H9 (cell line): Measurements from ENCODE around the gene ELFN1. TPM values are rescaled to one million over a fixed set of nuclear protein-coding genes. Genes with fewer than 3 reads are reported as not detected.

Experiments used
- DNase-seq: peaks from one replicate; pipeline ENCODE4 v3.0.0-alpha.2; 2017
- H2AFZ ChIP-seq: one replicate; pipeline ENCODE4 v1.6.1; 2013; ENCODE audit warnings: mild to moderate bottlenecking, low read length, control low read depth, moderate library complexity
- H2AK5ac ChIP-seq: 2 replicates; pipeline ENCODE4 v1.6.1; 2013; ENCODE audit warnings: low read length, control low read depth, mixed read lengths; ENCODE audit not compliant: insufficient read length
- H2BK120ac ChIP-seq: one replicate; pipeline ENCODE4 v1.6.1; 2013; ENCODE audit warnings: low read depth, mild to moderate bottlenecking, low read length, control low read depth, inconsistent platforms; ENCODE audit not compliant: poor library complexity, severe bottlenecking
- H2BK12ac ChIP-seq: 2 replicates; pipeline ENCODE4 v1.6.1; 2013; ENCODE audit warnings: low read length, control low read depth, mixed read lengths, low read depth; ENCODE audit not compliant: insufficient read length
- H2BK15ac ChIP-seq: 2 replicates; pipeline ENCODE4 v1.6.1; 2013; ENCODE audit warnings: low read depth, low read length, control low read depth
- H2BK20ac ChIP-seq: one replicate; pipeline ENCODE4 v1.6.1; 2013; ENCODE audit warnings: low read depth, mild to moderate bottlenecking, low read length, control low read depth, inconsistent platforms; ENCODE audit not compliant: poor library complexity, severe bottlenecking
- H2BK5ac ChIP-seq: 2 replicates; pipeline ENCODE4 v1.6.1; 2013; ENCODE audit warnings: low read length, control low read depth, mixed read lengths; ENCODE audit not compliant: insufficient read length
- H3K14ac ChIP-seq: 2 replicates; pipeline ENCODE4 v1.6.1; 2013; ENCODE audit warnings: low read length, control low read depth; ENCODE audit not compliant: insufficient read depth
- H3K18ac ChIP-seq: 2 replicates; pipeline ENCODE4 v1.6.1; 2013; ENCODE audit warnings: low read depth, mild to moderate bottlenecking, mixed read lengths, low read length, control low read depth; ENCODE audit not compliant: insufficient read length
- H3K23ac ChIP-seq: 2 replicates; pipeline ENCODE4 v1.6.1; 2013; ENCODE audit warnings: low read length, control low read depth, mixed read lengths, low read depth; ENCODE audit not compliant: insufficient read length
- H3K23me2 ChIP-seq: 2 replicates; pipeline ENCODE4 v1.6.1; 2013; ENCODE audit warnings: low read depth, mild to moderate bottlenecking, mixed read lengths, low read length, control low read depth; ENCODE audit not compliant: insufficient read length, poor library complexity, severe bottlenecking
- H3K27ac ChIP-seq: 2 replicates; pipeline ENCODE4 v1.5.1; 2013; ENCODE audit warnings: low read length, control low read depth, mixed read lengths, low read depth; ENCODE audit not compliant: insufficient read length
- H3K27me3 ChIP-seq: 2 replicates; pipeline ENCODE4 v1.6.1; 2013; ENCODE audit warnings: low read length, control low read depth, inconsistent platforms; ENCODE audit not compliant: insufficient read depth
- H3K4ac ChIP-seq: 2 replicates; pipeline ENCODE4 v1.6.1; 2013; ENCODE audit warnings: low read depth, mild to moderate bottlenecking, control low read depth, inconsistent platforms, low read length, moderate library complexity
- H3K4me1 ChIP-seq: 2 replicates; pipeline ENCODE4 v1.6.1; 2013; ENCODE audit warnings: low read length, control low read depth, inconsistent platforms; ENCODE audit not compliant: insufficient read depth
- H3K4me2 ChIP-seq: 2 replicates; pipeline ENCODE4 v1.6.1; 2013; ENCODE audit warnings: low read length, control low read depth, mixed read lengths; ENCODE audit not compliant: insufficient read length, insufficient read depth
- H3K56ac ChIP-seq: 2 replicates; pipeline ENCODE4 v1.6.1; 2013; ENCODE audit warnings: low read depth, mild to moderate bottlenecking, mixed read lengths, low read length, control low read depth; ENCODE audit not compliant: insufficient read length
- H3K79me1 ChIP-seq: 2 replicates; pipeline ENCODE4 v1.6.1; 2013; ENCODE audit warnings: low read depth, mild to moderate bottlenecking, moderate library complexity, low read length, control low read depth, inconsistent platforms; ENCODE audit not compliant: insufficient read depth, poor library complexity, severe bottlenecking
- H3K79me2 ChIP-seq: 2 replicates; pipeline ENCODE4 v1.6.1; 2013; ENCODE audit warnings: low read length, control low read depth, inconsistent platforms; ENCODE audit not compliant: insufficient read depth
- H3K9ac ChIP-seq: 2 replicates; pipeline ENCODE4 v1.6.1; 2013; ENCODE audit warnings: low read length, control low read depth, mixed read lengths; ENCODE audit not compliant: insufficient read length; ENCODE audit errors: extremely low read depth
- H3K9me3 ChIP-seq: one replicate; pipeline ENCODE4 v1.6.1; 2013; ENCODE audit warnings: low read depth, low read length, inconsistent platforms; ENCODE audit not compliant: control insufficient read depth
- H3T11ph ChIP-seq: one replicate; pipeline ENCODE4 v1.6.1; 2013; ENCODE audit warnings: mild to moderate bottlenecking, low read length, control low read depth, inconsistent platforms
- H4K20me1 ChIP-seq: one replicate; pipeline ENCODE4 v1.6.1; 2013; ENCODE audit not compliant: control insufficient read depth, insufficient read length, insufficient read depth
- H4K5ac ChIP-seq: 2 replicates; pipeline ENCODE4 v1.6.1; 2013; ENCODE audit warnings: low read depth, mild to moderate bottlenecking, mixed read lengths, low read length, control low read depth; ENCODE audit not compliant: insufficient read length
- H4K8ac ChIP-seq: replicated peaks from 2 replicates; pipeline ENCODE4 v1.6.1; 2013; ENCODE audit warnings: low read length, control low read depth, mixed read lengths, low read depth; ENCODE audit not compliant: insufficient read length
- H4K91ac ChIP-seq: 2 replicates; pipeline ENCODE4 v1.6.1; 2013; ENCODE audit warnings: low read depth, mild to moderate bottlenecking, moderate library complexity, mixed read lengths, low read length, control low read depth; ENCODE audit not compliant: insufficient read length
- H3K27ac Mint-ChIP-seq, 3 experiments: 2 replicates in 2 of 3; 3 replicates in 1 of 3; pipeline ENCODE4 v1.8.0; 2020 to 2021; ENCODE audit warnings: mixed read lengths in 3 of 3, mild to moderate bottlenecking in 1 of 3, moderate library complexity in 1 of 3
- H3K27me3 Mint-ChIP-seq: 2 replicates; pipeline ENCODE4 v1.8.0; 2021; ENCODE audit warnings: low read depth, mild to moderate bottlenecking, moderate library complexity, mixed read lengths
- H3K36me3 Mint-ChIP-seq, 3 experiments: 2 replicates in 2 of 3; 3 replicates in 1 of 3; pipeline ENCODE4 v1.8.0; 2020 to 2021; ENCODE audit warnings: low read depth in 3 of 3, mixed read lengths in 3 of 3; ENCODE audit not compliant: insufficient read depth in 1 of 3
- H3K4me1 Mint-ChIP-seq, 2 experiments: 2 replicates each; pipeline ENCODE4 v1.8.0; 2020; ENCODE audit warnings: mixed read lengths in 2 of 2
- H3K4me3 Mint-ChIP-seq, 2 experiments: 2 replicates in 1 of 2; 3 replicates in 1 of 2; pipeline ENCODE4 v1.8.0; 2020 to 2021; ENCODE audit warnings: mild to moderate bottlenecking in 2 of 2, mixed read lengths in 2 of 2, moderate library complexity in 1 of 2
- H3K9me3 Mint-ChIP-seq, 2 experiments: 2 replicates in 1 of 2; 3 replicates in 1 of 2; pipeline ENCODE4 v1.8.0; 2020; ENCODE audit warnings: mild to moderate bottlenecking in 2 of 2, mixed read lengths in 2 of 2, moderate library complexity in 1 of 2
- CTCF ChIP-seq: fragments of 200-600 bp; sonication (generic); conservative IDR thresholded peaks from 3 replicates; pipeline ENCODE4 v1.8.0; 2021; ENCODE audit warnings: antibody characterized with exemption, mild to moderate bottlenecking
- WGBS: extraction: QIAGEN DNeasy Blood & Tissue Kit; methylation state at CpG from one replicate; pipeline ENCODE4 v1.1.7; 2013; ENCODE audit warnings: missing lambda C conversion rate, low lambda C conversion rate, mixed read lengths; ENCODE audit not compliant: insufficient read length; ENCODE audit errors: extremely low coverage; 5-methylcytosine and 5-hydroxymethylcytosine counted together
- total RNA-seq: library from RNA; stranded (reverse); gene quantifications from 2 replicates; pipeline ENCODE4 v1.2.1, GENCODE V29; 2021

ELFN1 gene
- total RNA-seq, 1 experiment from 2014 or later: 3.7 TPM

- no peak overlapping the region for H3T11ph ChIP-seq
- H2AFZ ChIP-seq: no peak overlapping the region
- peaks cover 3% of the 10 kb centered on the region for H4K20me1 ChIP-seq
- H3K4me1 ChIP-seq: no peaks in the 10 kb centered on the region
- H3K23me2 ChIP-seq: no peaks in the 10 kb centered on the region
- no peak overlapping the region for H2BK20ac ChIP-seq
- H3K9me3 Mint-ChIP-seq: peaks cover 18 to 21% of the 10 kb centered on the region in 2 experiments
- no peak overlapping the region for H2BK12ac ChIP-seq
- H3K36me3 Mint-ChIP-seq: peaks cover 3 to 18% (median 7%) of the 10 kb centered on the region in 3 experiments; a peak in 5 of 7 replicates
- no peak overlapping the region for H4K91ac ChIP-seq
- no peaks in the 10 kb centered on the region for H3K79me2 ChIP-seq
- peaks cover 52% of the 10 kb centered on the region for H3K27me3 Mint-ChIP-seq
- no peak overlapping the region for H3K4me2 ChIP-seq
- no peak overlapping the region for H3K9ac ChIP-seq
- H3K14ac ChIP-seq: no peak overlapping the region
- no peak overlapping the region for H3K4me3 Mint-ChIP-seq
- H3K56ac ChIP-seq: no peak overlapping the region
- no peak overlapping the region for H3K23ac ChIP-seq
- no peak overlapping the region for H2BK120ac ChIP-seq
- no peak for DNase-seq
- H3K9me3 ChIP-seq: no peaks in the 10 kb centered on the region
- no peak overlapping the region for H3K18ac ChIP-seq
- H2BK5ac ChIP-seq: no peak overlapping the region
- H3K27ac ChIP-seq: no peak overlapping the region
- no peak overlapping the region for H3K27ac Mint-ChIP-seq
- no peak overlapping the region for H2AK5ac ChIP-seq
- H3K4me1 Mint-ChIP-seq: peaks cover 31 to 36% of the 10 kb centered on the region in 2 experiments
- H2BK15ac ChIP-seq: no peak overlapping the region
- no peak for TF ChIP-seq CTCF
- no peak overlapping the region for H4K5ac ChIP-seq
- WGBS: no CpG with 5 or more reads among the region's 4 CpGs
- H3K79me1 ChIP-seq: no peaks in the 10 kb centered on the region
- H3K27me3 ChIP-seq: 0 out of 2 replicates have a peak, but pooled peaks cover 3% of the 10 kb centered on the region
- H3K4ac ChIP-seq: no peak overlapping the region
- no peak overlapping the region for H4K8ac ChIP-seq
Observed at GRCh38 chr7:1702652-1703051, 32.6 kb downstream of the ELFN1 start.
